Measurements from ENCODE around the gene KRT37. TPM values are rescaled to one million over a fixed set of nuclear protein-coding genes. Genes with fewer than 3 reads are reported as not detected.

KRT37 gene
- total RNA-seq, 1 experiment from 2014 or later = not detected

DNA sequence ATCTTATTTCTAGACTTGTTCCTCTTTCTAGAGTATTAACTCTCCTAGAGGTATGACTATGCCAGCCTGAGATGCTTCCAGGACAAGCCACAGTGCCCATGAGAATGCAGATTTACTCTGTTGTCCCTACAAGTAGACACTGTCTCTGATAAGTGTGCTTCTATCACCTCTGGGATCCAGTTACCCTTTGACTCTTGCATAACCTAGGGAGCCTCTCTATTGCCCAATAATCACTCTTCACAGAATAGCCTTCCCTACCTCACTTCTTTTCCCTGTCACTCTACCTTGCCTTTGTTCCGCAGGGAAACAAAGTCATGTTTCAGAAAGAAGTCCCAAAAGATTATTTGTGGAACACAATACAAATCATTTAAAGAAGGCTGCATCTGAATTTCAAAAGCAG lies 40.7 kb downstream of the KRT37 start:
- Histone ChIP-seq H2AFZ (ENCODE audit: low read length) (no peak overlapping the region), H3K14ac (ENCODE audit: insufficient read depth, low read length) (no peak overlapping the region), H3K23me2 (ENCODE audit: insufficient read length, low read depth, low read length, poor library complexity, severe bottlenecking) (no peaks in the 10 kb centered on the region), H3K4ac (ENCODE audit: low read depth, low read length) (no peak overlapping the region), H3K56ac (ENCODE audit: insufficient read length, low read depth, low read length) (no peak overlapping the region), H3K9ac (ENCODE audit: extremely low read depth, insufficient read length, low read length) (no peak overlapping the region), H2BK5ac (ENCODE audit: insufficient read length, low read length) (no peak overlapping the region), H3K27me3 (ENCODE audit: insufficient read depth, low read length) (no peaks in the 10 kb centered on the region), H3K9me3 (ENCODE audit: control insufficient read depth, low read depth, low read length) (no peaks in the 10 kb centered on the region), H3K4me2 (ENCODE audit: insufficient read depth, insufficient read length, low read length) (no peak overlapping the region), H2BK20ac (ENCODE audit: low read depth, low read length, poor library complexity, severe bottlenecking) (no peak overlapping the region), H2BK12ac (ENCODE audit: insufficient read length, low read depth, low read length) (no peak overlapping the region), H3K27ac (ENCODE audit: insufficient read length, low read depth, low read length) (no peak overlapping the region), H4K8ac (replicated peaks; ENCODE audit: insufficient read length, low read depth, low read length) (no peak overlapping the region), H3K79me2 (ENCODE audit: insufficient read depth, low read length) (no peaks in the 10 kb centered on the region), H2BK120ac (ENCODE audit: low read depth, low read length, poor library complexity, severe bottlenecking) (no peak overlapping the region), H2BK15ac (ENCODE audit: low read depth, low read length) (no peak overlapping the region), H3K4me1 (ENCODE audit: insufficient read depth, low read length) (no peaks in the 10 kb centered on the region), H3K18ac (ENCODE audit: insufficient read length, low read depth, low read length) (no peak overlapping the region), H4K5ac (ENCODE audit: insufficient read length, low read depth, low read length) (no peak overlapping the region), H3K23ac (ENCODE audit: insufficient read length, low read depth, low read length) (no peak overlapping the region), H3K79me1 (ENCODE audit: insufficient read depth, low read depth, low read length, poor library complexity, severe bottlenecking) (no peaks in the 10 kb centered on the region), H4K91ac (ENCODE audit: insufficient read length, low read depth, low read length) (no peak overlapping the region), H2AK5ac (ENCODE audit: insufficient read length, low read length) (no peak overlapping the region), H4K20me1 (ENCODE audit: control insufficient read depth, insufficient read depth, insufficient read length) (no peaks in the 10 kb centered on the region), H3T11ph (ENCODE audit: low read length) (no peak overlapping the region)
- Mint-ChIP-seq H3K27ac (no peak overlapping the region), H3K4me3 (no peak overlapping the region), H3K4me1 (peaks cover 0 to 5% of the 10 kb centered on the region in 2 experiments; a peak in 1 of 4 replicates), H3K27me3 (ENCODE audit: low read depth) (peaks cover 9% of the 10 kb centered on the region), H3K36me3 (ENCODE audit: insufficient read depth in 1 of 3, low read depth in 3 of 3) (0 out of 7 replicates have a peak, but pooled peaks cover 0 to 2% (median 0%) of the 10 kb centered on the region in 3 experiments), H3K9me3 (peaks cover 0 to 11% of the 10 kb centered on the region in 2 experiments; a peak in 3 of 5 replicates)
- no CpG with 5 or more reads among the region's 1 CpG for WGBS (ENCODE audit: extremely low coverage, insufficient read length, low lambda C conversion rate)
- DNase-seq = no peak
- TF ChIP-seq, protein P1, sequence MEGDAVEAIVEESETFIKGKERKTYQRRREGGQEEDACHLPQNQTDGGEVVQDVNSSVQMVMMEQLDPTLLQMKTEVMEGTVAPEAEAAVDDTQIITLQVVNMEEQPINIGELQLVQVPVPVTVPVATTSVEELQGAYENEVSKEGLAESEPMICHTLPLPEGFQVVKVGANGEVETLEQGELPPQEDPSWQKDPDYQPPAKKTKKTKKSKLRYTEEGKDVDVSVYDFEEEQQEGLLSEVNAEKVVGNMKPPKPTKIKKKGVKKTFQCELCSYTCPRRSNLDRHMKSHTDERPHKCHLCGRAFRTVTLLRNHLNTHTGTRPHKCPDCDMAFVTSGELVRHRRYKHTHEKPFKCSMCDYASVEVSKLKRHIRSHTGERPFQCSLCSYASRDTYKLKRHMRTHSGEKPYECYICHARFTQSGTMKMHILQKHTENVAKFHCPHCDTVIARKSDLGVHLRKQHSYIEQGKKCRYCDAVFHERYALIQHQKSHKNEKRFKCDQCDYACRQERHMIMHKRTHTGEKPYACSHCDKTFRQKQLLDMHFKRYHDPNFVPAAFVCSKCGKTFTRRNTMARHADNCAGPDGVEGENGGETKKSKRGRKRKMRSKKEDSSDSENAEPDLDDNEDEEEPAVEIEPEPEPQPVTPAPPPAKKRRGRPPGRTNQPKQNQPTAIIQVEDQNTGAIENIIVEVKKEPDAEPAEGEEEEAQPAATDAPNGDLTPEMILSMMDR (conservative IDR thresholded peaks at IDR 0.05) = no peak
